SK-N-SH (cell line): ENCODE data around the gene ARHGEF17. TPM values are rescaled to one million over a fixed set of nuclear protein-coding genes. Genes with fewer than 3 reads are reported as not detected.
A peak's percentile ranks its signal among the peaks of the same experiment; 100 is the strongest.

Source experiments
- CTCF ChIA-PET: fragments of 300-600, 350-600 bp; formaldehyde crosslinking; extraction: SDS; loops from one replicate; lab custom pipeline; 2021; lab: Yijun Ruan, JAX
- POLR2A ChIA-PET: fragments of 350-600 bp; sonication (Branson Sonifier 250); formaldehyde crosslinking; extraction: SDS; loops from one replicate; lab custom pipeline; 2020; ENCODE audit warnings: antibody characterized with exemption, inconsistent platforms; lab: Yijun Ruan, JAX
- DNase-seq: peaks from one replicate; pipeline ENCODE4 v3.0.0; 2012
- H2AFZ ChIP-seq: fragments of 200-600 bp; sonication (generic); 2 replicates; pipeline ENCODE4 v1.8.1; 2016; ENCODE audit warnings: antibody characterized with exemption, mild to moderate bottlenecking, low read depth
- H3F3A ChIP-seq: fragments of 200-600 bp; sonication (generic); replicated peaks from 2 replicates; pipeline ENCODE3; 2016; ENCODE audit warnings: antibody characterized with exemption, mild to moderate bottlenecking; ENCODE audit not compliant: insufficient read depth
- H3K27ac ChIP-seq, 2 experiments: fragments of 200-500 bp in 1 of 2; fragments of 200-600 bp in 1 of 2; sonication (Bioruptor generic) in 1 of 2; sonication (generic), shearing (Covaris generic) in 1 of 2; 2 replicates each; pipeline versions ENCODE4 v1.5.1 to v1.6.1; 2014 to 2016; ENCODE audit warnings: low read depth in 2 of 2, inconsistent platforms in 1 of 2, low read length in 1 of 2, mild to moderate bottlenecking in 1 of 2, mixed read lengths in 1 of 2
- H3K27me3 ChIP-seq: fragments of 200-600 bp; sonication (generic), shearing (Covaris generic); 2 replicates; pipeline ENCODE4 v1.6.1; 2016; ENCODE audit warnings: mixed run types; ENCODE audit not compliant: insufficient read depth
- H3K36me3 ChIP-seq, 2 experiments: fragments of 200-500 bp in 1 of 2; fragments of 200-600 bp in 1 of 2; sonication (Bioruptor generic) in 1 of 2; sonication (generic) in 1 of 2; replicated peaks in 1 of 2; 2 replicates each; pipeline versions ENCODE3 to v1.5.1; 2014 to 2016; ENCODE audit warnings: low read length in 1 of 2, mild to moderate bottlenecking in 1 of 2; ENCODE audit not compliant: insufficient read depth in 2 of 2, control insufficient read depth in 1 of 2
- H3K4me1 ChIP-seq, 2 experiments: fragments of 200-500 bp in 1 of 2; fragments of 200-600 bp in 1 of 2; sonication (Bioruptor generic) in 1 of 2; sonication (generic), shearing (Covaris generic) in 1 of 2; 2 replicates each; pipeline versions ENCODE4 v1.5.1 to v1.6.1; 2014 to 2016; ENCODE audit warnings: low read depth in 1 of 2, low read length in 1 of 2, mixed run types in 1 of 2; ENCODE audit not compliant: insufficient read depth in 2 of 2, control insufficient read depth in 1 of 2
- H3K4me2 ChIP-seq: fragments of 200-600 bp; sonication (generic), shearing (Covaris generic); 2 replicates; pipeline ENCODE4 v1.6.1; 2017; ENCODE audit warnings: mixed run types
- H3K4me3 ChIP-seq, 2 experiments: fragments of 200-500 bp in 1 of 2; fragments of 200-600 bp in 1 of 2; sonication (Bioruptor generic) in 1 of 2; sonication (generic), shearing (Covaris generic) in 1 of 2; 2 replicates each; pipeline versions ENCODE4 v1.5.1 to v1.8.1; 2014 to 2016; ENCODE audit warnings: low read depth in 2 of 2, inconsistent platforms in 1 of 2, low read length in 1 of 2, mild to moderate bottlenecking in 1 of 2, mixed read lengths in 1 of 2, moderate library complexity in 1 of 2
- H3K79me2 ChIP-seq: fragments of 200-600 bp; sonication (generic); 2 replicates; pipeline ENCODE4 v1.8.1; 2017; ENCODE audit warnings: mild to moderate bottlenecking; ENCODE audit not compliant: insufficient read depth
- H3K9ac ChIP-seq: fragments of 200-600 bp; sonication (generic); 2 replicates; pipeline ENCODE4 v1.6.1; 2017; ENCODE audit warnings: mixed run types
- H3K9me2 ChIP-seq: fragments of 200-600 bp; sonication (generic); 2 replicates; pipeline ENCODE4 v1.6.1; 2017; ENCODE audit warnings: mixed run types
- H3K9me3 ChIP-seq: fragments of 200-600 bp; sonication (generic); 2 replicates; pipeline ENCODE4 v1.6.1; 2017; ENCODE audit warnings: mixed run types, mild to moderate bottlenecking, moderate library complexity
- H4K20me1 ChIP-seq: fragments of 200-600 bp; sonication (generic); 2 replicates; pipeline ENCODE4 v1.6.1; 2017; ENCODE audit warnings: mild to moderate bottlenecking, mixed run types; ENCODE audit not compliant: insufficient read depth
- CHD2 ChIP-seq: fragments of 150-350 bp; IDR thresholded peaks from 2 replicates; pipeline ENCODE4 v1.6.1; 2018; ENCODE audit warnings: low read length; ENCODE audit not compliant: partially characterized antibody
- CTCF ChIP-seq: fragments of 200-600 bp; sonication (generic); IDR thresholded peaks from 2 replicates; pipeline ENCODE4 v1.6.1; 2017; ENCODE audit warnings: antibody characterized with exemption, mild to moderate bottlenecking, moderate library complexity
- ELF1 ChIP-seq: IDR thresholded peaks from 2 replicates; pipeline ENCODE4 v1.4.0; 2012
- FOXJ3 ChIP-seq: sonication (generic); formaldehyde crosslinking; IDR thresholded peaks from 2 replicates; pipeline ENCODE4 v1.5.1; 2020; ENCODE audit warnings: mild to moderate bottlenecking, missing genetic modification reagents
- IRF3 ChIP-seq: fragments of 150-350 bp; IDR thresholded peaks from 2 replicates; pipeline ENCODE4 v1.6.1; 2016; ENCODE audit warnings: mild to moderate bottlenecking, low read depth, low read length
- MAX ChIP-seq: IDR thresholded peaks from 2 replicates; pipeline ENCODE4 v1.4.0; 2012; ENCODE audit warnings: low read depth
- MXI1 ChIP-seq: IDR thresholded peaks from 2 replicates; pipeline ENCODE4 v1.6.1; 2012; ENCODE audit warnings: mild to moderate bottlenecking, low read depth, low read length, improper control_type of control experiment
- NFIC ChIP-seq: IDR thresholded peaks from 2 replicates; pipeline ENCODE4 v1.4.0; 2012; ENCODE audit warnings: borderline replicate concordance
- PBX3 ChIP-seq: IDR thresholded peaks from 2 replicates; pipeline ENCODE4; 2012
- RCOR1 ChIP-seq: fragments of 150-350 bp; IDR thresholded peaks from 2 replicates; pipeline ENCODE4 v1.6.1; 2017; ENCODE audit warnings: antibody characterized with exemption, low read length
- RFX5 ChIP-seq: IDR thresholded peaks from 2 replicates; pipeline ENCODE4 v1.6.1; 2012; ENCODE audit warnings: mild to moderate bottlenecking, improper control_type of control experiment, low read length
- RXRA ChIP-seq: IDR thresholded peaks from 2 replicates; pipeline ENCODE4 v1.4.0; 2012; ENCODE audit warnings: low read depth, mild to moderate bottlenecking, borderline replicate concordance
- SMC3 ChIP-seq: IDR thresholded peaks from 2 replicates; pipeline ENCODE4 v1.6.1; 2012; ENCODE audit warnings: low read depth, low read length, improper control_type of control experiment
- USF2 ChIP-seq: fragments of 150-350 bp; IDR thresholded peaks from 2 replicates; pipeline ENCODE4 v1.6.1; 2017; ENCODE audit warnings: antibody characterized with exemption, low read length, low read depth, borderline replicate concordance
- ZBTB33 ChIP-seq: IDR thresholded peaks from 2 replicates; pipeline ENCODE4 v1.4.0; 2012; ENCODE audit warnings: low read depth, borderline replicate concordance
- WGBS: methylation state at CpG from one replicate; pipeline ENCODE4 v1.1.6; 2017; ENCODE audit warnings: low lambda C conversion rate; 5-methylcytosine and 5-hydroxymethylcytosine counted together
- polyA plus RNA-seq, 3 experiments: library from polyadenylated mRNA; depleted of rRNA; stranded (reverse); fragments of >200 nt; gene quantifications; 2 replicates each; pipeline ENCODE4 v1.2.3, GENCODE V29; 2012

ARHGEF17 gene
- polyA plus RNA-seq, 1 of the 3 experiments (the other 2 are of a cell fraction) = 45.9 TPM

- TF ChIP-seq RFX5 (no peak), MAX (no peak), CTCF (no peak), PBX3 (no peak), FOXJ3 (CRISPR knock-in tag) (no peak), IRF3 (no peak), RCOR1 (no peak), SMC3 (no peak), MXI1 (no peak), USF2 (no peak), CHD2 (no peak), RXRA (no peak), ELF1 (no peak), NFIC (no peak), ZBTB33 (no peak)
- Histone ChIP-seq H3K4me1 (peaks cover 3 to 19% of the 10 kb centered on the region in 2 experiments; a peak in 1 of 4 replicates), H3K4me2 (no peak overlapping the region), H3K36me3 (no peaks in the 10 kb centered on the region), H3K79me2 (peaks cover 41% of the 10 kb centered on the region), H3K9me3 (no peaks in the 10 kb centered on the region), H4K20me1 (peaks cover 3% of the 10 kb centered on the region; the same call in 1 of the 2 replicates), H3K27ac (peak overlapping the region; percentile 49 to 60; a peak in 3 of 4 replicates), H3F3A (peaks cover 11% of the 10 kb centered on the region), H3K9me2 (no peaks in the 10 kb centered on the region), H3K27me3 (no peaks in the 10 kb centered on the region), H3K9ac (peak overlapping the region; percentile 38; the same call in 1 of the 2 replicates), H3K4me3 (peak overlapping the region; percentile 67 to 87; a peak in 2 of 4 replicates), H2AFZ (peak overlapping the region; percentile 94)
- ChIA-PET CTCF (interaction anchor here (1.1 to 22.4 kb wide), 7 partner anchors 18 to 285 kb away, joined by 3 to 313 read pairs (median 12); no protein-coding TSS in a partner anchor), POLR2A (no interaction called here)
- no peak for DNase-seq
- WGBS = 84% methylated on average over 5 of the region's 6 CpGs
These were observed 67.7 kb downstream of the ARHGEF17 start for GRCh38 chr11:73375830-73376159.
